ENCODE measurements around the gene PDZD4. TPM values are rescaled to one million over a fixed set of nuclear protein-coding genes. Genes with fewer than 3 reads are reported as not detected.

Gene PDZD4
- total and polyA plus RNA-seq, 10 of the 15 experiments (the other 5 are each of a cell fraction or from before 2014, with no cell fraction given): 0.01 to 0.15 (median 0.04) TPM; not detected in 6

DNA sequence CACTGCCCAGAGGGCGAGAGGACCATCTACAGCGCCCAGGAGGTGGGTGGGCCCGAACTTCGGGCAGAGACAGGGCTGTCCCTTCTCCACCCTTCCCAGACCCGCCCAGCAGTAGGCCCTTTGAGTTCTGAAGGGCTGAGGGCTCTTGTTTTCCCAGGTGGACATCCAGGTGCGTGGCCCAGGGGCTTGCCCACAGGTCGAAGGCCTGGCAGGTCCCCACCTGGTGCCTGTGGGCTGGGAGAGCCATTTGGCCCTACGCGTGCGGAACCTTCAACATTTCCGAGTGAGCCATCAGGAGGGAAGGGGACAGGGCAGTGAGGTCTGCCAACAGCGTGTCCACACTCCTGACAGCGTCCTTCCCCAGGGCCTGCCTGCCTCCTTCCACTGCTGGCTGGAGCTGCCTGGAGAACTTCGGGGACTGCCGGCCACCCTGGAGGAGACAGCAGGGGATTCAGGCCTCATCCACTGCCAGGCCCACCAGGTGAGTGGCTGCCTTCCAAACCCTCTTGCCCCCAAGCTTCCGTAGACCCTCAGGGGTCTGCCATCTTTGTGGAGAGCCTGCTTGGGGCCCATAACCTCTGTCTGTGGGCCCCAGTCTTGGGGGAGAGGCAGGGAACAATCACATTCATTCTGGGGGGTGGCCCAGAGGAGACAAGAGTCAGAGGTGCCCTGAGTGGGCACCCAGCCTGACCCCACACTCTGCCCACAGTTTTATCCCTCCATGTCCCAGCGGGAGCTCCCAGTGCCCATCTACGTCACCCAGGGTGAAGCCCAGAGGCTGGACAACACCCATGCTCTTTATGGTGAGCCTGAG, 59.5 kb downstream of the PDZD4 start:
- Histone ChIP-seq H3K36me3 (ENCODE audit: control insufficient read depth in 2 of 2, insufficient read depth in 2 of 2, low read length in 1 of 2) (no peaks in the 10 kb centered on the region), H3K9ac (ENCODE audit: control insufficient read depth, insufficient read depth, low read length) (no peak overlapping the region), H3K9me3 (replicated peaks; ENCODE audit: control insufficient read depth, insufficient read depth, low read length) (no peaks in the 10 kb centered on the region; the same call in 2 of the 3 replicates), H4K20me1 (ENCODE audit: control insufficient read depth, insufficient read depth) (no peaks in the 10 kb centered on the region), H3K4me2 (ENCODE audit: control insufficient read depth, insufficient read depth) (no peak overlapping the region), H3K27me3 (replicated peaks in 1 of 2; ENCODE audit: control insufficient read depth in 2 of 2, insufficient read depth in 2 of 2, low read length in 1 of 2) (no peaks in the 10 kb centered on the region), H3K27ac (ENCODE audit: control insufficient read depth, insufficient read depth) (no peak overlapping the region), H3K4me1 (ENCODE audit: control insufficient read depth, insufficient read depth, low read length) (no peaks in the 10 kb centered on the region), H3K4me3 (no peak overlapping the region), H3K79me2 (ENCODE audit: control insufficient read depth, insufficient read depth, low read length) (no peaks in the 10 kb centered on the region), H2AFZ (ENCODE audit: control insufficient read depth, low read depth, low read length) (no peak overlapping the region)
- CTCF ChIA-PET: no interaction called here
- in situ Hi-C loops (cut with MboI): no loop called here
- ATAC-seq (no peak), FAIRE-seq (no peak), DNase-seq (ENCODE audit: low read depth, low spot score) (no peak)
- RAD21 ChIA-PET (ENCODE audit: unreplicated experiment): no interaction called here
- 48% methylated on average over 17 of the region's 18 CpGs for WGBS (ENCODE audit: insufficient coverage, insufficient replicate concordance, low lambda C conversion rate, missing lambda C conversion rate)
- SMC1A ChIA-PET (ENCODE audit: uncharacterized antibody, unreplicated experiment): no interaction called here
- intact Hi-C loops (cut with micrococcal nuclease; ENCODE audit: unreplicated experiment): no loop called here
- no peak for TF ChIP-seq ZSCAN29 (IDR thresholded peaks at IDR 0.05)
- no peak for TF ChIP-seq SIN3A (IDR thresholded peaks at IDR 0.05; ENCODE audit: low read depth, low read length)
- no peak for TF ChIP-seq WRNIP1 (IDR thresholded peaks at IDR 0.05; ENCODE audit: borderline replicate concordance, low read depth, low read length)
- no peak for TF ChIP-seq MLLT1 (IDR thresholded peaks at IDR 0.05)
- TF ChIP-seq RAD21 (IDR thresholded peaks at IDR 0.05; ENCODE audit: insufficient read depth, low read depth, low read length): no peak
- TF ChIP-seq ETV6 (conservative IDR thresholded peaks at IDR 0.05 in 1 of 2, IDR thresholded peaks at IDR 0.05 in 1 of 2; ENCODE audit: borderline replicate concordance in 1 of 2, low read depth in 1 of 2): no peak
- TF ChIP-seq NKRF (conservative IDR thresholded peaks at IDR 0.05): no peak
- no peak for TF ChIP-seq CTCF (IDR thresholded peaks at IDR 0.05 in 2 of 3, conservative IDR thresholded peaks at IDR 0.05 in 1 of 3; ENCODE audit: control insufficient read depth in 2 of 3, extremely low read depth in 1 of 3, insufficient read depth in 1 of 3, low read depth in 3 of 3, low read length in 3 of 3)
- no peak for TF ChIP-seq ZZZ3 (IDR thresholded peaks at IDR 0.05; ENCODE audit: control insufficient read depth, insufficient read length, low read depth)
- no peak for TF ChIP-seq RBBP5 (conservative IDR thresholded peaks at IDR 0.05)
- TF ChIP-seq MXI1 (IDR thresholded peaks at IDR 0.05; ENCODE audit: low read depth, low read length): no peak
- no peak for TF ChIP-seq MYB (IDR thresholded peaks at IDR 0.05; ENCODE audit: borderline replicate concordance, low read depth, low read length)
- TF ChIP-seq TARDBP (IDR thresholded peaks at IDR 0.05; ENCODE audit: borderline replicate concordance): no peak
- TF ChIP-seq ZBED1 (IDR thresholded peaks at IDR 0.05; ENCODE audit: borderline replicate concordance): no peak
- TF ChIP-seq SUPT20H (IDR thresholded peaks at IDR 0.05; ENCODE audit: borderline replicate concordance, control insufficient read depth, low read depth, low read length): no peak
- TF ChIP-seq EP300 (IDR thresholded peaks at IDR 0.05; ENCODE audit: borderline replicate concordance in 1 of 2, control insufficient read depth in 1 of 2, low read depth in 2 of 2, low read length in 2 of 2): no peak
- no peak for TF ChIP-seq IKZF2 (IDR thresholded peaks at IDR 0.05)
- POLR2A ChIA-PET: no interaction called here
- BruUV-seq (replicated peaks): no TSS peak

All from GM12878 (cell line).